Upper lobe of left lung (tissue), 6 donors: ENCODE measurements around the gene CHCHD1. TPM values are rescaled to one million over a fixed set of nuclear protein-coding genes. Genes with fewer than 3 reads are reported as not detected.

Experiments
- ATAC-seq, 2 donors: fragments of 200-7000 bp; cut with Tn5 transposase; one replicate each; pipeline ENCODE4 v1.9.1; 2022; ENCODE audit warnings: mild to moderate bottlenecking in 2 of 2, moderate library complexity in 2 of 2; ENCODE audit not compliant: low FRiP score in 2 of 2
- DNase-seq, 2 donors: peaks; one replicate each; pipeline ENCODE4 v3.0.0-alpha.2; 2019 to 2020
- H3K27ac ChIP-seq, 4 donors: fragments of 200-600 bp; sonication (generic); one replicate each; pipeline ENCODE4 v1.5.1; 2016 to 2019
- H3K27me3 ChIP-seq, 4 donors: fragments of 200-600 bp; sonication (generic); one replicate each; pipeline ENCODE4 v1.5.1; 2017 to 2019
- H3K36me3 ChIP-seq, 4 donors: fragments of 200-600 bp; sonication (generic); one replicate each; pipeline ENCODE4 v1.5.1; 2016 to 2019
- H3K4me1 ChIP-seq, 4 donors: fragments of 200-600 bp; sonication (generic); one replicate each; pipeline ENCODE4 v1.5.1; 2018 to 2019
- H3K4me3 ChIP-seq, 4 donors: fragments of 200-600 bp; sonication (generic); one replicate each; pipeline ENCODE4 v1.5.1; 2017 to 2019; ENCODE audit warnings: mild to moderate bottlenecking in 2 of 4, moderate library complexity in 1 of 4
- H3K9me3 ChIP-seq, 4 donors: fragments of 200-600 bp; sonication (generic); one replicate each; pipeline ENCODE4 v1.5.1; 2018 to 2019
- CTCF ChIP-seq, 6 experiments: fragments of 450-650 bp in 4 of 6; fragments of 200-600 bp in 2 of 6; sonication (generic) in 2 of 6; IDR thresholded peaks; one replicate each; pipeline ENCODE4 v1.5.1; 2016 to 2019; ENCODE audit warnings: antibody characterized with exemption in 6 of 6
- EP300 ChIP-seq, 4 donors: sonication (generic); formaldehyde crosslinking; IDR thresholded peaks; one replicate each; pipeline ENCODE4 v1.5.1; 2017; ENCODE audit warnings: antibody characterized with exemption in 4 of 4, control low read depth in 2 of 4
- POLR2A ChIP-seq, 4 donors: fragments of 450-650 bp; IDR thresholded peaks; one replicate each; pipeline ENCODE4 v1.5.1; 2016 to 2017; ENCODE audit warnings: antibody characterized with exemption in 4 of 4, mild to moderate bottlenecking in 2 of 4
- POLR2AphosphoS5 ChIP-seq, 2 donors: sonication (generic); formaldehyde crosslinking; IDR thresholded peaks; one replicate each; pipeline ENCODE4 v1.5.1; 2017; ENCODE audit warnings: antibody characterized with exemption in 2 of 2
- WGBS, 2 donors: methylation state at CpG; one replicate each; pipeline ENCODE4 v1.1.5; 2017 to 2018; 5-methylcytosine and 5-hydroxymethylcytosine counted together
- total RNA-seq, 6 donors: library from RNA; depleted of rRNA in 4 of 6; stranded (reverse); fragments of >200 nt in 4 of 6; gene quantifications; one replicate each; pipeline versions ENCODE4 v1.1.0 to v1.2.1, GENCODE V29; 2016 to 2021
- donor health status: DM: no; HTN: no; CAD: no; lungs with moderate emphysema.
- donor health status: DM: no; HTN: yes; CAD: no; lungs with severe emphysema.

Gene CHCHD1
- total RNA-seq, 6 donors from 2014 or later, result 16.8 to 34.9 (median 19.4) TPM

GRCh38 chr10:73780301-73780700, 1.5 kb upstream of the CHCHD1 start:
- H3K36me3 ChIP-seq, result peaks cover 0 to 47% (median 14%) of the 10 kb centered on the region in 4 donors
- H3K4me1 ChIP-seq, result peaks cover 30 to 45% (median 37%) of the 10 kb centered on the region in 4 donors
- no peaks in the 10 kb centered on the region for H3K9me3 ChIP-seq
- no peak overlapping the region for H3K4me3 ChIP-seq
- ATAC-seq (no peak), DNase-seq (no peak)
- 72% methylated on average over 5 of the region's 5 CpGs for WGBS, 2 donors
- no peak overlapping the region for H3K27ac ChIP-seq
- TF ChIP-seq EP300 (IDR thresholded peaks at IDR 0.05) (no peak), POLR2AphosphoS5 (IDR thresholded peaks at IDR 0.05) (no peak), POLR2A (IDR thresholded peaks at IDR 0.05) (no peak), CTCF (IDR thresholded peaks at IDR 0.05) (no peak)
- no peaks in the 10 kb centered on the region for H3K27me3 ChIP-seq

GRCh38 chr10:73780966-73781365, 882 bp upstream of the CHCHD1 start:
- Histone ChIP-seq H3K4me3 (peak overlapping the region; percentile 59 to 98 (median 80)), H3K4me1 (peaks cover 26 to 43% (median 32%) of the 10 kb centered on the region in 4 donors)
- TF ChIP-seq POLR2AphosphoS5 (IDR thresholded peaks at IDR 0.05) (no peak), EP300 (IDR thresholded peaks at IDR 0.05) (no peak), CTCF (IDR thresholded peaks at IDR 0.05) (no peak), POLR2A (IDR thresholded peaks at IDR 0.05) (no peak)

GRCh38 chr10:73781548-73781878, 335 bp upstream of the CHCHD1 start:
- ATAC-seq (peak; percentile 13 to 35), DNase-seq (no peak)
- 0 to 1% methylated on average over 14 of the region's 14 CpGs for WGBS, 2 donors
- Histone ChIP-seq H3K27ac (peak overlapping the region; percentile 86 to 97 (median 91)), H3K4me1 (peaks cover 29 to 48% (median 34%) of the 10 kb centered on the region in 4 donors), H3K27me3 (no peaks in the 10 kb centered on the region), H3K36me3 (peaks cover 0 to 35% (median 10%) of the 10 kb centered on the region in 4 donors), H3K4me3 (peak overlapping the region; percentile 59 to 98 (median 80)), H3K9me3 (no peaks in the 10 kb centered on the region)
- no peak for TF ChIP-seq EP300 (IDR thresholded peaks at IDR 0.05)
- TF ChIP-seq CTCF (IDR thresholded peaks at IDR 0.05), result no peak
- no peak for TF ChIP-seq POLR2A (IDR thresholded peaks at IDR 0.05)
- no peak for TF ChIP-seq POLR2AphosphoS5 (IDR thresholded peaks at IDR 0.05)

More at GRCh38 chr10:73780966-73781365, 882 bp upstream of the CHCHD1 start:
- 26% methylated on average over 11 of the region's 11 CpGs for WGBS, 2 donors
- ATAC-seq, result no peak
- H3K9me3 ChIP-seq, result no peaks in the 10 kb centered on the region
- H3K36me3 ChIP-seq, result peaks cover 0 to 40% (median 12%) of the 10 kb centered on the region in 4 donors
- no peaks in the 10 kb centered on the region for H3K27me3 ChIP-seq
- H3K27ac ChIP-seq, result peak overlapping the region in 3 of 4 donors; percentile 86 to 97 (median 90)
- DNase-seq, result no peak

GRCh38 chr10:73782749-73783085, 869 bp downstream of the CHCHD1 start:
- WGBS, 2 donors, result 44 to 50% methylated on average over 2 of the region's 2 CpGs
- Histone ChIP-seq H3K27ac (peak overlapping the region; percentile 86 to 97 (median 91)), H3K36me3 (peaks cover 0 to 23% (median 9%) of the 10 kb centered on the region in 4 donors), H3K9me3 (no peaks in the 10 kb centered on the region), H3K27me3 (no peaks in the 10 kb centered on the region), H3K4me1 (peaks cover 41 to 60% (median 45%) of the 10 kb centered on the region in 4 donors), H3K4me3 (peak overlapping the region in 3 of 4 donors; percentile 76 to 98 (median 83))
- TF ChIP-seq EP300 (IDR thresholded peaks at IDR 0.05), result no peak
- no peak for TF ChIP-seq POLR2A (IDR thresholded peaks at IDR 0.05)
- TF ChIP-seq CTCF (IDR thresholded peaks at IDR 0.05), result no peak
- no peak for TF ChIP-seq POLR2AphosphoS5 (IDR thresholded peaks at IDR 0.05)
- DNase-seq (no peak), ATAC-seq (no peak)

GRCh38 chr10:73785211-73785720, 3.4 kb downstream of the CHCHD1 start, which contains the start of gene ZSWIM8:
Gene ZSWIM8, plus strand, starts transcription at chr10:73785606. Its CDS starts 273 bp downstream, at chr10:73785879.
- Histone ChIP-seq H3K27me3 (no peaks in the 10 kb centered on the region), H3K4me1 (peaks cover 46 to 58% (median 50%) of the 10 kb centered on the region in 4 donors), H3K36me3 (peaks cover 12 to 18% (median 16%) of the 10 kb centered on the region in 4 donors), H3K27ac (peak within 1 kb of the TSS; percentile 90 to 96 (median 92)), H3K9me3 (no peaks in the 10 kb centered on the region), H3K4me3 (peak within 1 kb of the TSS; percentile 70 to 99 (median 85))
- DNase-seq (peak; percentile 93 to 96), ATAC-seq (peak; percentile 95)
- TF ChIP-seq EP300 (IDR thresholded peaks at IDR 0.05) (peak in 1 of 4 donors; percentile 34), CTCF (IDR thresholded peaks at IDR 0.05) (peak in 1 of 6 experiments; percentile 31), POLR2AphosphoS5 (IDR thresholded peaks at IDR 0.05) (peak; percentile 77 to 93), POLR2A (IDR thresholded peaks at IDR 0.05) (peak in 3 of 4 donors; percentile 70 to 86 (median 74))
- WGBS, 2 donors, result 0% methylated on average over 23 to 25 of the region's 36 CpGs
